HepG2 (cell line): Measurements from ENCODE around the gene KLHL30. TPM values are rescaled to one million over a fixed set of nuclear protein-coding genes. Genes with fewer than 3 reads are reported as not detected.

Experiments used
- DRAP1 ChIP-seq: IDR thresholded peaks from 2 replicates; pipeline ENCODE4 v1.6.1; 2016; ENCODE audit warnings: missing genetic modification reagents, missing compliant biosample characterization
- ELK4 ChIP-seq: sonication (generic); formaldehyde crosslinking; IDR thresholded peaks from 2 replicates; pipeline ENCODE4 v1.9.0; 2021; ENCODE audit warnings: missing genetic modification reagents, borderline replicate concordance
- HIVEP1 ChIP-seq: sonication (generic); formaldehyde crosslinking; IDR thresholded peaks from 2 replicates; pipeline ENCODE4 v1.4.0; 2020; ENCODE audit warnings: mild to moderate bottlenecking, missing genetic modification reagents
- KDM2A ChIP-seq: sonication (generic); formaldehyde crosslinking; IDR thresholded peaks from 2 replicates; pipeline ENCODE4 v1.4.0; 2020; ENCODE audit warnings: low read depth, missing genetic modification reagents, borderline replicate concordance
- MBNL3 ChIP-seq: fragments of 250-450 bp; sonication (Bioruptor Pico); conservative IDR thresholded peaks from 2 replicates; pipeline ENCODE4 v1.8.0; 2022; ENCODE audit warnings: mild to moderate bottlenecking, inconsistent platforms
- NR2F1 ChIP-seq, 2 experiments: fragments of 450-650 bp in 1 of 2; formaldehyde crosslinking in 1 of 2; IDR thresholded peaks; 2 replicates each; pipeline versions ENCODE4 v1.5.0 to v1.6.1; 2016 to 2020; ENCODE audit warnings: mild to moderate bottlenecking in 1 of 2, missing compliant biosample characterization in 1 of 2, missing genetic modification reagents in 1 of 2, moderate library complexity in 1 of 2
- RAD51 ChIP-seq: fragments of 450-650 bp; IDR thresholded peaks from 2 replicates; pipeline ENCODE4 v1.6.1; 2016; ENCODE audit warnings: borderline replicate concordance
- RBM22 ChIP-seq: fragments of 200-400 bp; formaldehyde crosslinking; optimal IDR thresholded peaks from 2 replicates; pipeline ENCODE3; 2017; ENCODE audit warnings: mild to moderate bottlenecking, low read length, moderate library complexity
- TBX2 ChIP-seq: sonication (generic); formaldehyde crosslinking; IDR thresholded peaks from 2 replicates; pipeline ENCODE4 v1.5.0; 2020; ENCODE audit warnings: missing genetic modification reagents, mild to moderate bottlenecking, borderline replicate concordance
- YEATS2 ChIP-seq: sonication (generic); formaldehyde crosslinking; IDR thresholded peaks from 2 replicates; pipeline ENCODE4 v1.4.0; 2020; ENCODE audit warnings: missing genetic modification reagents, borderline replicate concordance
- YEATS4 ChIP-seq: sonication (generic); formaldehyde crosslinking; IDR thresholded peaks from 2 replicates; pipeline ENCODE4 v1.4.0; 2020; ENCODE audit warnings: missing genetic modification reagents, borderline replicate concordance
- ZBTB44 ChIP-seq: sonication (generic); formaldehyde crosslinking; IDR thresholded peaks from 2 replicates; pipeline ENCODE4 v1.4.0; 2020; ENCODE audit warnings: missing genetic modification reagents
- ZFY ChIP-seq: sonication (generic); formaldehyde crosslinking; IDR thresholded peaks from 2 replicates; pipeline ENCODE4 v1.4.0; 2020; ENCODE audit warnings: missing genetic modification reagents
- ZNF124 ChIP-seq: sonication (generic); formaldehyde crosslinking; IDR thresholded peaks from 2 replicates; pipeline ENCODE4 v1.4.0; 2020; ENCODE audit warnings: missing genetic modification reagents
- ZNF550 ChIP-seq: sonication (generic); formaldehyde crosslinking; IDR thresholded peaks from 2 replicates; pipeline ENCODE4 v1.4.0; 2020; ENCODE audit warnings: mild to moderate bottlenecking, missing genetic modification reagents, borderline replicate concordance
- ZNF574 ChIP-seq: sonication (generic); formaldehyde crosslinking; IDR thresholded peaks from 2 replicates; pipeline ENCODE4 v1.4.0; 2020; ENCODE audit warnings: missing genetic modification reagents
- ZNF614 ChIP-seq: IDR thresholded peaks from 2 replicates; pipeline ENCODE4 v1.6.1; 2018; ENCODE audit warnings: missing biosample characterization, missing genetic modification reagents, inconsistent platforms, borderline replicate concordance
- ZNF710 ChIP-seq: sonication (generic); formaldehyde crosslinking; IDR thresholded peaks from 2 replicates; pipeline ENCODE4 v1.5.0; 2020; ENCODE audit warnings: mild to moderate bottlenecking, missing genetic modification reagents, borderline replicate concordance
- ZNF720 ChIP-seq: sonication (generic); formaldehyde crosslinking; IDR thresholded peaks from 2 replicates; pipeline ENCODE4 v1.4.0; 2020; ENCODE audit warnings: missing genetic modification reagents
- ZSCAN21 ChIP-seq: sonication (generic); formaldehyde crosslinking; IDR thresholded peaks from 2 replicates; pipeline ENCODE4 v1.8.0; 2022; ENCODE audit warnings: mild to moderate bottlenecking, missing genetic modification reagents, moderate library complexity, borderline replicate concordance
- polyA plus RNA-seq, 8 experiments: library from polyadenylated mRNA; depleted of rRNA in 3 of 8; stranded (reverse) in 7 of 8; unstranded in 1 of 8; fragments of >200 nt; fragmentation: Illumina TruSeq in 4 of 8; extraction: Trizol in 4 of 8; gene quantifications; 2 replicates each; pipeline versions ENCODE4 v1.2.1 to v1.2.3, GENCODE V29; 2011 to 2016; ENCODE audit warnings: low read depth in 4 of 8, missing spikeins in 1 of 8, mixed read lengths in 1 of 8; ENCODE audit not compliant: insufficient read depth in 1 of 8
- total RNA-seq, 5 experiments: library from RNA; depleted of rRNA; stranded (reverse); fragments of >200 nt; fragmentation: Illumina TruSeq; extraction: Trizol; gene quantifications; 2 replicates each; pipeline ENCODE4 v1.2.3, GENCODE V29; 2016; ENCODE audit warnings: low read depth in 1 of 5

KLHL30 gene
- total and polyA plus RNA-seq, 2 of the 13 experiments (the other 11 are each of a cell fraction or from before 2014, with no cell fraction given), result 0.05 TPM; not detected in 1

- TF ChIP-seq ZNF710 (CRISPR knock-in tag) (peak; percentile 22; the same call in 1 of the 2 replicates), ZNF720 (no peak), RAD51 (no peak), ZFY (CRISPR knock-in tag) (peak; percentile 53), ZNF124 (CRISPR knock-in tag) (0 out of 2 replicates have a peak, but pooled peaks have one; percentile 38), NR2F1 (CRISPR knock-in tag; IDR thresholded peaks at IDR 0.05) (peak; percentile 43; a peak in 2 of 4 replicates), ZNF550 (no peak), KDM2A (CRISPR knock-in tag) (peak; percentile 36), ELK4 (no peak), ZNF614 (CRISPR knock-in tag) (peak; percentile 81; the same call in 1 of the 2 replicates), TBX2 (peak; percentile 17; the same call in 1 of the 2 replicates), ZSCAN21 (CRISPR knock-in tag) (no peak; the same call in 1 of the 2 replicates), HIVEP1 (no peak), DRAP1 (CRISPR knock-in tag) (0 out of 2 replicates have a peak, but pooled peaks have one; percentile 19), YEATS2 (CRISPR knock-in tag) (peak; percentile 52; the same call in 1 of the 2 replicates), ZBTB44 (CRISPR knock-in tag) (0 out of 2 replicates have a peak, but pooled peaks have one; percentile 60), RBM22 (no peak), MBNL3 (CRISPR knock-in tag) (no peak), ZNF574 (CRISPR knock-in tag) (peak; percentile 76; the same call in 1 of the 2 replicates), YEATS4 (CRISPR knock-in tag) (peak; percentile 76)
Measured at GRCh38 chr2:238107525-238108422, 30.7 kb upstream of the KLHL30 start (continued).
